ENCODE results near the gene NOXO1.
A peak's percentile ranks its signal among the peaks of the same experiment; 100 is the strongest.
"Not testable (repeated sequence)": the region's sequence is repeated elsewhere in the genome, so short reads cannot be mapped to it uniquely, and the experiment has no call there.

NOXO1 gene

DNA sequence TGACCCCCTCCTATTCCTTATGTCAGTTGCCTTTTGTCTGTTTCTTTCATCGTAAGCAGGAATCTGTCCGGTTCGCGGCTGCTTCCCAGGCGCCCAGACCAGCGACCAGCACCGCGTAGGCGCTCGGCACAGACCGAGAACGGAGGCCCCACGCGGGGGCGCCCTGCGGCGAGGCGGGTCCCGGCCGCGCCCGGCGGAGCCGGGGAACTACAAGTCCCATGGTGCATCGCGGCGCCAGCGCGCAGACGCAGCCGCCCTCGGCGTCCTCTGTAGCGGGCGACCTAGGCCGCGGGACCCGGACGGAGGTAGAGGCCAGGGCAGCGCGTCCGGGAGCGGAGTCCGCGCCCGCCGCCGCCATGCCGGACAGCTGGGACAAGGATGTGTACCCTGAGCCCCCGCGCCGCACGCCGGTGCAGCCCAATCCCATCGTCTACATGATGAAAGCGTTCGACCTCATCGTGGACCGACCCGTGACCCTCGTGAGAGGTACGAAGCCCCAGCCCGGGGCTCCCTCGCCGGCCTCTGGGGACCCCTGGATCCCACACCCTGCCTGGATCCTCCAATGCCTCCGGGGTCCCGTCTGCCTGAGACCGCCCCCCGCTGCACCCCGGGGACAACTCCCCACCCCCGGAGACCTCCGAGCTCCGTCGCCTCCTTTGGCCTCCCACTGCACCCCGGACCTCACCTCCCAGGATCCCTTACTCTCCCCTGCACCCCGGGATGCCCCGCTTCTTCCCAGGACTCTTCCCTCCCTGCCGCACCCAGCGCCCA is 21.8 kb downstream of the NOXO1 start, which contains the start of gene NDUFB10:
Gene NDUFB10, plus strand, starts transcription at position 270 of the 771 bp plus-strand sequence. Its CDS starts 87 bp downstream, at position 357.
- no peak for DNase-seq

DNA sequence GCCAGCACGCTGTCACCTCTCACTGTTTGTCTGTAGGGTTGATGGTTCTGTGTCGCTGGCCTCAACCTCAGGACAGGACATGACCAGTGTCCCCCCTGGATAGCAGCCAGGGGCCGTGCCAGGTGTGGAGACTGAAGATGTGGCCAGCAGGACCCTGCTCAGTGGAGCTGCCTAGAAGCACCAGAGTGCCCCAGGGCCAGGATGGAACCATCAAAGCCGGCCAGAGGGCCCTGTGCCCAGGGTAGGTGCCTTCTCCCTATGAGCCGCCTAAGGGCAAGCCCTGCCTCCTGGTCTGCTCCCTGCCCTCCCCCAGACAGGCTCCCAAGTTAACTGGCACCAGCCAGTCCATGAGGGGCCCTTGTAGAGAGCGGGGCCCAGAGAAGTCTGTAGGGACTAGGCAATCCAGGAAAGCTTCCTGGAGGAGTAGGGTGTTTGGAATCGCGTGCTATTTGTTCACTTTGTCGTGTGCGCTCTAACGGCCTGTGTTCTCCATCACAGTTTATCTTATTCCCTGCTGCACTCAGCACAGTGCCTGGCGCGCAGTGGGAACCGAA is 22.5 kb downstream of the NOXO1 start:
- DNase-seq, result no peak

DNA sequence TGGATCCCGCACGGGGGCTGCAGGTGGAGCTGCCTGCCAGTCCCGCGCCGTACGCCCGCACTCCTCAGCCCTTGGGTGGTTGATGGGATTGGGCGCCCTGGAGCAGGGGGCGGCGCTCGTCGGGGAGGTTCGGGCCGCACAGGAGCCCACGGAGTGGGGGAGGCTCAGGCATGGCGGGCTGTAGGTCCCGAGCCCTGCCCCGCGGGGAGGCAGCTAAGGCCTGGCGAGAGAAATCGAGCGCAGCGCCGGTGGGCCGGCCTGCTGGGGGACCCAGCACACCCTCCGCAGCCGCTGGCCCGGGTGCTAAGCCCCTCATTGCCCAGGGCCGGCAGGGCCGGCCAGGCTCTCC is 23.2 kb downstream of the NOXO1 start:
- DNase-seq, result not testable (repeated sequence)

DNA sequence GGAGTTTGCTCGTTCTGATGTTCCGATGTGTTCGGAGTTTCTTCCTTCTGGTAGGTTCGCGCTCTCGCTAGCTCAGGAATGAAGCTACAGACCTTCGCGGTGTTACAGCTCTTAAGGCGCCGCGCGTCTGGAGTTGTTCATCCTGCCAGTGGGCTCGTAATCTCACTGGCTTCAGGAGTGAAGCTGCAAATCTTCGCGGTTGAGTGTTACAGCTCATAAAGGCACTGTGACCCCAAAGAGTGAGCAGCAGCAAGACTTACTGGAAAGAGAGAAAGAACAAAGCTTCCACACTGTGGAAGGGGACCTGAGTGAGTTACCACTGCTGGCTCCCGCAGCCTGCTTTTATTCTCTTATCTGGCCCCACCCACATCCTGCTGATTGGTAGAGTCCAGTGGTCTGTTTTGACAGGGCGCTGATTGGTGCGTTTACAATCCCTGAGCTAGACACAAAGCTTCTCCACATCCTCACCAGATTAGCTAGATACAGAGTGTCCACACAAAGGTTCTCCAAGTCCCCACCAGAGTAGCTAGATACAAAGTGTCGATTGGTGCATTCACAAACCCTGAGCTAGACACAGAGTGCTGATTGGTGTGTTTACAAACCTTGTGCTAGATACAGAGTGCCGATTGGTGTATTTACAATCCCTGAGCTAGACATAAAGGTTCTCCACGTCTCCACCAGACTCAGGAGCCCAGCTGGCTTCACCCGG is 23.7 kb downstream of the NOXO1 start:
- not testable (repeated sequence) for DNase-seq

DNA sequence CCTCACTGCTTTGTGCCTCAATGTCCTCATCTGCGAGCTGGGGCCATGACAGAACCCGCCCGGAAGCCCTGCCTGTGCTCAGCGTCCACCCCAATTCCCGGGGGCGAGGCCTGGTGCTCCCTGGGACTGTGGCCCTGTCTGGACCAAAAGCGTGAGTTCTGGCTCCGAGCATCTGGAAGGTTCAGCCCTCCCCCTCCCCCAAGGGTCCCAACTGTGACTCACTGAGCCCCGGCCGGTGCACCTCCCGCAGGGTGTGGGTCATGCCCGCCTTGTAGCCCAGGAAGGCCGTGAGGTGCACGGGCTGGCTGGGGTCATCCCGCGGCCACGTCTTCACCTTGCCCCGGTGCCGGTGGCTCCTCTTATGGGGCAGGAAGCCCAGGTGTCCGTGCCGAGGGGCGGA is 27.5 kb downstream of the NOXO1 start:
- DNase-seq, result no peak

DNA sequence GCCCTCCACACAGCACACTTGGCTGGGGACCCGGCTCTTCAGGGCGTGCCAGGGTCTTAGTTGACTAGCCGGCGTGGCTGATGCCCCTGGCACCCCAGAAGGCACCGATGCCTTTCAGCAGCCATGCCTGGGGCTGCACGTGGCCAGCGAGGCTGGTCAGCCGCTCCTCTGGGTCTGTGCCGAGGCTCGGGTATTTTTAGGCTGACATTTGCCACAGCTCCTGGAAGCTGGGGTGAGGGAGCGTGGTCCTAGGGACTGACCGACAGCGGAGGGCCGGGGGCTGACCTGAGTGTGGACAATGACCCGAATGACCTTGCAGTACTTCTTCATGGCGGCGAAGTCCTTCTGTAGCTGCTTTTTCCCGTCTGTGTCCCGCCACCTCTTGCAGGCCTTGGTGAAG is 30.7 kb downstream of the NOXO1 start:
- DNase-seq, result no peak

GRCh38 chr16:1950047-1950446 is 31.2 kb downstream of the NOXO1 start:
- DNase-seq, result no peak

- DNase-seq, result no peak
These were observed 31.8 kb downstream of the NOXO1 start for GRCh38 chr16:1949507-1949906.

GRCh38 chr16:1947369-1947670 is 33.9 kb downstream of the NOXO1 start:
- DNase-seq, result no peak

GRCh38 chr16:1946495-1947368 is 34.5 kb downstream of the NOXO1 start:
- no peak for DNase-seq

GRCh38 chr16:1945559-1946391 is 35.5 kb downstream of the NOXO1 start:
- DNase-seq, result no peak

GRCh38 chr16:1944612-1945199 is 36.6 kb downstream of the NOXO1 start:
- DNase-seq, result no peak

GRCh38 chr16:1942810-1943726 is 38.2 kb downstream of the NOXO1 start, which contains the start of gene MSRB1:
Gene MSRB1 (minus strand): TSS chr16:1943199. CDS start chr16:1943156, 43 bp downstream.
- DNase-seq, result peak; percentile 88

DNA sequence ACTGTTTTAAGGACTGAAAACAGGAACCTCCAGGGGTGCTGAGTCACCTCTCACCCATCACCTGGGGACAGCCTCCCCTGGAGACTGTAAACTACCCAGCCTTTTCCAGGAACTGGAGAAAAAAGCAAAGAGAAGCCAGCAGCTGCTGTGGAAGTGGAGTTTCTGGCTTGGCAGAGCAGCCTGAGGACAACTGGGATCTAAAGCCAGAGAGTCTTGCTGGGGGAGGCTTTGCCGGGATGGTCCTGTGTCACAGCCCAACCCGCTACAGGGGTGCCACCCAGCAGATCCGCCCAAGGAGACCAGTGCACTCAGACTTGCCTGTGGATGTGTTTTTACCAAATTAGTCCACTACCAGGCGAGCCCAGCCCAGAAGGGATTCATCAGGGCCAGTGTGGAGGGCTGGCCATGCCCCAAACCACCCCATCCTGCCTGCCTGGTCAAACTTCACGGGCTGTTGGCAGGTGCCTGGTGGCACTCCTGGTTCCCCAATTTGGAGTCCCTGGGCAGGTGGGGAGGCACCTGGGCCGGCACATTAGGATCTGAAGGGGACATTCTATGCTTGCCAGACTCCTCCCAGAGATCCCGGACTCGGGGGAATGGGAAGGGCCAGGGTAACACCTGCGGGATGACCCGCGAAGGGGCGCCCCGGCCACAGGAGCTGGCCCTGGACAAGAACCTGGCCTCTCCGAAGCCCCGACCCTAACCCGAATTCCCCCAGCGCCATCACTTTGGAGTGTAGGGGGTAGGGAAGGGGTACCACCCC is 39.0 kb downstream of the NOXO1 start:
- no peak for DNase-seq

- DNase-seq, result no peak
These were observed 39.9 kb downstream of the NOXO1 start for GRCh38 chr16:1941162-1942046.

- no peak for DNase-seq
These were observed 40.8 kb downstream of the NOXO1 start for GRCh38 chr16:1940273-1941161.

DNA sequence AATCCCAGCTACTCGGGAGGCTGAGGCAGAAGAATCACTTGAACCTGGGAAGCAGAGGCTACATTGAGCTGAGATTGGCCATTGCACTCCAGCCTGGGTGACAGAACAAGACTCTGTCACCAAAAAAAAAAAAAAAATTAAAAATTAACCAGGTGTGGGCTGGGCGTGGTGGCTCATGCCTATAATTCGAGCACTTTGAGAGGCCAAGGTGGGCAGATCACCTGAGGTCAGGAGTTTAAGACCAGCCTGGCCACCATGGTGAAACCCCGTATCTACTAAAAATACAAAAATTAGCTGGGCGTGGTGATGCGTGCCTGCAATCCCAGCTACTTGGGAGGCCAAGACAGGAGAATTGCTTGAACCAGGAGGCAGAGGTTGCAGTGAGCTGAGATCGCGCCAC is 41.4 kb downstream of the NOXO1 start:
- not testable (repeated sequence) for DNase-seq

GRCh38 chr16:1938910-1939309 is 42.4 kb downstream of the NOXO1 start:
- DNase-seq, result no peak
